Stimulated activated CD4-positive, alpha-beta T cell treated with anti-CD3 and anti-CD28 coated beads, Interleukin-12 subunit alpha, Interleukin-12 subunit beta, amount 100 ng/mL, for 48 hours (primary cell): Measurements from ENCODE around the gene NUDT17.

ENCODE experiments used
- DNase-seq, 3 donors: peaks; one replicate each; pipeline ENCODE4 v3.0.0-alpha.2; 2020; ENCODE audit warnings: low read depth in 2 of 3, low spot score in 1 of 3

NUDT17 gene

DNA sequence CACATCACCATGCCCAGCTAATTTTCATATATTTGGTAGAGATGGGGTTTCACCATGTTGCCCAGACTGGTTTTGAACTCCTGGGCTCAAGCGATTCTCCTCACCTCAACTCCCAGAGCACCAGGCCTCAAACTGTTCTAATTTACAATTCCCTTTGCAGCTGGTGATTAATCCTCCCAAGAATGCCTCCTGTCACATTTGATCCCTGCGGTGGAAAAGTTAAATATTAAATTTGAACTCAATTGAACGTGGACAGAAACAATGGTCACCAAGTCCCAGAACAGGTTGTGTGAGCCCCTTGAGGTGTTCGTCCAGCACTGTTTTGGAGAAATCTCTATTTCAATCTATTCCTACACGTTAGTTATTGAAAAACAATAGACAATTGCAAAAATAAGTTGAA is 42.2 kb downstream of the NUDT17 start:
- no peak for DNase-seq

DNA sequence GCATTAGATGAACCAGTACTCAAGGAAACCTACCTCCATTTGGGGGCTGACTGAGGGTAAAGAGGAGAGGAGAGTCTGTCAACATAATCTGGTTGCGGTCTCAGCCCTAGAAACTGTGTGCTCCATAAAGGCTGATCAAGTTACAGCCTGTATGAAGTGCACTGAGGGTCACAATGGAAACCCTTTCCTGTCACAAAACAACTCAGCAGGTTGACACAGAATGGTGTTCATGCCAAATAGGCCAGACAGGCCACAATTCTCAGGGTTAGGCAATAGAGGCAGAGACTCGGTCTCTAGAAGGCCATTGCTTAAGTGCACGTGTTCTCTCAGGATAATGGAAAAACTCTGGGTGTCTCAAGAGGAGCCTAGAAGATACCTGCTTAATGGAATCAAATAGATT is 44.3 kb downstream of the NUDT17 start:
- DNase-seq: no peak

DNA sequence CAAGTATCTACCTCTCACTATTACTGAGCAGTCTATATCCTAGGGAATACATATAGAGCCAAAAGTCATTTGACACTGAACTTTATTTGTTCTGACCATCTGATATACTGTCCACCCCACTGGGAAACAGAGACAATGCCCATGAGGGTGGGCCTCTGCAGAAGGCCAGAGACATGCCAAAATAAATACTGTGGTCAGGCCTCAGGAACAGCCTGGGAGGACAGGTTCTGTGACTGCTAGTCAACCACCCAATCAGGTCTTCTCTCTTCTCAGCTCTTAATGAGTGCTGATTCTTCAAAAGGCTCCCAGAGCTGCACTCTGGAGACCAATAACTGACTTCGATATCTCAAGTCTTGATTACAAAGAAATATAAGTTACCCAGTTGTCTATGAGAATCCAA is 45.7 kb downstream of the NUDT17 start:
- no peak for DNase-seq

DNA sequence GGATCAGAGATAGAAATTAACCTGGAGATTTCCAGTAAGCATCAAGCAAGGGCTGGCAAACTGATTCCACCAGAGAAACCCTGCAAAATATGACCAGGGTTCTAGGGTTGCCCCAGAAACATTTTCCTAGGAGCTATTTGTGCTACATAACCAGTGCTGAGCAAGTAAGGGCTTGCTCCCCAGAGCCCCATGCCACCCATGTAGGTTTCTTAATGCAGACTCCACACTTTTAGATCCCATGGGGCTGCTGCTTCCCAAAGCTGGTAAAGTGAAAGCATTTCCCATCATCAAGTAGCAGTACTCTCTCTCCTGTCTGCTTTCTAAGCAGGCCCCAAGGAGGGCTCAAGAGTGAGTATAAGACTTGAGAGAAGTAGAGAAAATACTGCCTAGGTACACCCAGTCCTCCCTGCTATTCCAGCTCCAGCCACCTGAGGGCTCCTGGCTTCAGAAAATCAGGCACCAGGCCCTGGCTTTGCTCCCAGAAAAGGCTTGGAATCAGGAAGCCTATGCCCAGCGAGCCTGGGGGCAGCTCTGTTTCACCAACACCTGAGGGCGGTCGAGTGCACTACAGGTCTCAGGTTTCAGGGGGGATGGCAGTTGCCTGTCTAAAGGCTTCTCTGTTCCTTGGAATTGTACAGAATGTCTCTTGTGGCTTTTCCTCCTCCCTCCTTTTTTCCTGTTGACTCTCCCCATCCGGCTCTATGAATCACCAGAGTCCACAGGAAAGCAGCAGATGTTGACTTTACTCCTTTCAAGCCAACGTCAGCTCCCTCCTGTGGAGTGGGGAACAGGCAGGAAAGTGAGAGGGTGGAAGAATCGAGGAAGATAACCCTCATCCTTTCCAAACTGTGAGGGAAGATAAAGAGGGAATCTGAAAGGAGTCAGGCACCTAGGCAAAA is 46.4 kb downstream of the NUDT17 start:
- DNase-seq: peak; percentile 29 to 46 (median 45)

DNA sequence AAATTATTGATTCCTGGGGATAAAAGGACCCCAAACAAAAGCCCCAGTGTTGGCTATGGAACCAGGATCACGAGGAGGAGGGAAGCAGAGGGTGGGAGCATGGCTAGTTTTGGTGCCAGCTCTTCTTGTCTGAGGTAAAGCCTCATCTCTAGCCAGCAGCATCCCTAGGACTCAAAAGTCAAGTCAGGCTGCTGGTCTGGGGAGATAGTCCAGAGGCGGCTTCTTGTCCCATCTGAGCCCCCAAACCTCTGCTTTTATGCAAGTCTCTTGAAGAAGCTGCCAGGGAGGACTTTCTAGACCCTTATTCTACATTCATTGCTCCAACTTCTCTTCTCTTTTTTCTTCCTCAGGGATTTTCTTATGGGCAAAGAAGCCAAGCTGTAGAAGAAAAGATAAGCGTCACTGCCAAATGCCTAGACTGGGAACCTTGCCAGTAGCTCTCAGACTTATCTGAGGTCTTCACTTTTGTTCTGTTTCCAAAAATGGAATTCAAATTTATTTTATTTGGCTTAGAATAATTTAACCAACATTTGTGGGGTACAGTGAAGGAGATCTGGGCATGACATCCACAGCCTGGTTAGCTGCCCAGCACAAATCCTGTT is 47.2 kb downstream of the NUDT17 start:
- no peak for DNase-seq

DNA sequence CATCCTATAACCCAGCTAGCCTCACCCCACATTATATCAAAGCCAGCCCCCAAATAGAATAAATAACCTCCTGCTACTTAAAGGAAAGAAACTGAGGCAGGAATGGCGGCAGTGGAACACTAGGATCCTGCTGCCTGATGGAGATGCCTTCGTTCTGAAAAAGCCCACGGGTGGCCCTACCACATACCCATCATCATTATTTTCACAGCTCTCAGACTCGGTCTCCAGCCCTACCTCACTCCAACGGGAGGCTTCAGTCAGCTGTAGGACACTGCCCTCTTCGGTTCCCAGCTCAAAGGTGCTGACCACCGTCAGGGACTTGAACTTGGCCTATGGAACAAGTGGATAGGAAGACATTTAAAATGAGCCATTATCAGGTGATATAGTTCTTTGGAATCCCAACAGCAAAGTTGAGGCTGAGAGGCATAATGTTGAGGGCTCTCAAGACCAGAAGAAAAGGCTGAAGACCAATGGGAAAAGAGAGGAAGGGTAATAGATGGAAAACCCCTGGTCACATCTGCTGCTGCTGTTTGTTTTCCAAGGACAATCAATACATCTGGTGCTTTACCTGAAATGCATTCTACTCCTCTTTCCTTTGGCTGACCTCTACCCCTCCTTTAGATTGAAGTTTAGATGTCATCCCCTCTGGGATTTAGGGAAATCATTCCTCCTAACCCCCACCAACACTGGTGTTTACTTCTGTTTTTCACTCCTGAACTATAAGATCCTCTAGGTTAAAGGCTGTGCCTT is 48.1 kb downstream of the NUDT17 start:
- no peak for DNase-seq

DNA sequence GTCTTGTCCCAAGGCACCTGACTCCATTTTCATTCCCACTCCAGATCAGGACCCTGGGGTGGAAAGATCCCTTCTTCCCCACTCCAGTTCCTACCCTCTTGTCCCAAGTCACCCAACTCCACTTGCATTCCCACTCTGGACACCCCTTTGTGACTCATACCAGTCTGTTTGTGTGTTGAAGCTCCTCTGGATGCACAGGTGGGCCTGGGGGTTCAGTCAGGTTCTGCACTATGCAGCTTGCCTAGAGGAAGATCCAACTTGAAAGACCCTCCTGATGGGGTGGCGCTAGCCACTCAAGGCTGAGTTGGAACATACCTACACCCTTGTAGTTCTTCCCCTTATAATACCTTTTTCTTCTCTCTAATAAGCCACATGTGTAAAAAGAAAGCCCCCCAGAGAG is 50.0 kb downstream of the NUDT17 start:
- DNase-seq: no peak

DNA sequence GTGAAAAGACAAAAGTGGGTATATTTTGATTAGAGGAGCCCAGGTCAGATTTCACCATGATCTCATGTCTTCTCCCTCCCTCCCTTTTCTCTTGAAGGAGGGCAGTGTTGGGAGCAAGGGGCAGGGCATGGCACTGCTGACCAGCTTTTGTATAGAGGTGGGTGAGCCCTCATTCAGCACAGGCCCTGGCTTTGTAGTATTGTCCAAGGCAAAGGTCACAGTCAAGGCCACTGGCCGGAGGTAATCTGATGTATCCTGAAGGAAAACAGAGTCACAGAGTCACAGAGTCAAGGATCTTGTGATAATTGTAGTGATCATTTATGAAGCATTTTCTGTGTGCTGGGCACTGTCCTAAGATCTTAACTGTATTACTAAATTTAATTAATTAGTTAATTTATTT is 52.5 kb downstream of the NUDT17 start:
- DNase-seq: no peak
